Tibial nerve (tissue), 3 donors: ENCODE results near the gene WFDC12.

Experiments
- CTCF ChIP-seq, 5 experiments: fragments of 200-600 bp in 3 of 5; fragments of 450-650 bp in 2 of 5; sonication (generic) in 3 of 5; IDR thresholded peaks; one replicate each; pipeline ENCODE4 v1.5.1; 2016 to 2019; ENCODE audit warnings: antibody characterized with exemption in 5 of 5, mild to moderate bottlenecking in 3 of 5, moderate library complexity in 2 of 5
- POLR2A ChIP-seq, 2 donors: fragments of 450-650 bp; IDR thresholded peaks; one replicate each; pipeline ENCODE4 v1.6.1; 2017; ENCODE audit warnings: antibody characterized with exemption in 2 of 2, mild to moderate bottlenecking in 2 of 2, moderate library complexity in 2 of 2

- no peak for TF ChIP-seq POLR2A (IDR thresholded peaks at IDR 0.05)
- peak; percentile 49 to 84 (median 76) for TF ChIP-seq CTCF (IDR thresholded peaks at IDR 0.05)
Measured at GRCh38 chr20:45095805-45096238, 28.4 kb downstream of the WFDC12 start.
